MM.1S (cell line): Measurements from ENCODE around the gene UBE2M.
A peak's percentile ranks its signal among the peaks of the same experiment; 100 is the strongest.

ENCODE experiments used
- DNase-seq: peaks from one replicate; pipeline ENCODE4 v3.0.0-alpha.2; 2015
- H2AFZ ChIP-seq: fragments of 300-600 bp; sonication (generic); 2 replicates; pipeline ENCODE4 v1.6.0; 2016; ENCODE audit warnings: antibody characterized with exemption, low read length
- H3F3A ChIP-seq: fragments of 300-600 bp; sonication (generic); 2 replicates; pipeline ENCODE4 v1.6.1; 2016; ENCODE audit warnings: mild to moderate bottlenecking, antibody characterized with exemption, low read length, moderate library complexity, mixed read lengths; ENCODE audit not compliant: insufficient read depth
- H3K27ac ChIP-seq: fragments of 300-600 bp; sonication (generic); 2 replicates; pipeline ENCODE4 v1.5.1; 2016; ENCODE audit warnings: mild to moderate bottlenecking, low read length
- H3K27me3 ChIP-seq: fragments of 300-600 bp; sonication (generic); replicated peaks from 2 replicates; pipeline ENCODE4 v1.6.0; 2016; ENCODE audit warnings: low read length; ENCODE audit not compliant: insufficient read depth
- H3K36me3 ChIP-seq: fragments of 300-600 bp; sonication (generic); replicated peaks from 2 replicates; pipeline ENCODE4 v1.6.1; 2016; ENCODE audit warnings: mild to moderate bottlenecking, low read length, mixed read lengths; ENCODE audit not compliant: insufficient read depth
- H3K4me1 ChIP-seq: fragments of 300-600 bp; sonication (generic); 2 replicates; pipeline ENCODE4 v1.6.1; 2016; ENCODE audit warnings: low read length, mixed read lengths
- H3K4me2 ChIP-seq: fragments of 300-600 bp; sonication (generic); 2 replicates; pipeline ENCODE4 v1.6.0; 2016; ENCODE audit warnings: low read depth, low read length
- H3K4me3 ChIP-seq: fragments of 300-600 bp; sonication (generic); 2 replicates; pipeline ENCODE4 v1.5.1; 2016; ENCODE audit warnings: low read length, mixed read lengths
- H3K79me2 ChIP-seq: fragments of 300-600 bp; sonication (generic); 2 replicates; pipeline ENCODE4 v1.6.1; 2016; ENCODE audit warnings: mixed run types, low read length, mixed read lengths
- H3K9ac ChIP-seq: fragments of 300-600 bp; sonication (generic); 2 replicates; pipeline ENCODE4 v1.6.1; 2016; ENCODE audit warnings: low read length, mixed read lengths
- H3K9me2 ChIP-seq: fragments of 300-600 bp; sonication (generic); replicated peaks from 2 replicates; pipeline ENCODE4 v1.6.1; 2016; ENCODE audit warnings: mild to moderate bottlenecking, low read length, mixed read lengths; ENCODE audit not compliant: insufficient read depth
- H3K9me3 ChIP-seq: fragments of 300-600 bp; sonication (generic); replicated peaks from 2 replicates; pipeline ENCODE4 v1.6.1; 2016; ENCODE audit warnings: mild to moderate bottlenecking, low read length, mixed read lengths; ENCODE audit not compliant: insufficient read depth
- H4K20me1 ChIP-seq: fragments of 300-600 bp; sonication (generic); 2 replicates; pipeline ENCODE4 v1.6.1; 2016; ENCODE audit warnings: mild to moderate bottlenecking, low read length, moderate library complexity, mixed read lengths; ENCODE audit not compliant: insufficient read depth
- EZH2 ChIP-seq: fragments of 300-600 bp; sonication (generic); optimal IDR thresholded peaks from 2 replicates; pipeline ENCODE3; 2017; ENCODE audit warnings: low read depth, mild to moderate bottlenecking, antibody characterized with exemption, low read length, mixed read lengths
- EZH2phosphoT487 ChIP-seq: fragments of 300-600 bp; sonication (generic); IDR thresholded peaks from 2 replicates; pipeline ENCODE4 v1.6.1; 2018; ENCODE audit warnings: antibody characterized with exemption, low read length
- TF ChIP-seq, protein P1 (sequence below): fragments of 300-600 bp; sonication (generic); IDR thresholded peaks from 2 replicates; pipeline ENCODE4 v1.5.1; 2016; ENCODE audit warnings: antibody characterized with exemption, low read length, mixed read lengths

UBE2M gene

DNA sequence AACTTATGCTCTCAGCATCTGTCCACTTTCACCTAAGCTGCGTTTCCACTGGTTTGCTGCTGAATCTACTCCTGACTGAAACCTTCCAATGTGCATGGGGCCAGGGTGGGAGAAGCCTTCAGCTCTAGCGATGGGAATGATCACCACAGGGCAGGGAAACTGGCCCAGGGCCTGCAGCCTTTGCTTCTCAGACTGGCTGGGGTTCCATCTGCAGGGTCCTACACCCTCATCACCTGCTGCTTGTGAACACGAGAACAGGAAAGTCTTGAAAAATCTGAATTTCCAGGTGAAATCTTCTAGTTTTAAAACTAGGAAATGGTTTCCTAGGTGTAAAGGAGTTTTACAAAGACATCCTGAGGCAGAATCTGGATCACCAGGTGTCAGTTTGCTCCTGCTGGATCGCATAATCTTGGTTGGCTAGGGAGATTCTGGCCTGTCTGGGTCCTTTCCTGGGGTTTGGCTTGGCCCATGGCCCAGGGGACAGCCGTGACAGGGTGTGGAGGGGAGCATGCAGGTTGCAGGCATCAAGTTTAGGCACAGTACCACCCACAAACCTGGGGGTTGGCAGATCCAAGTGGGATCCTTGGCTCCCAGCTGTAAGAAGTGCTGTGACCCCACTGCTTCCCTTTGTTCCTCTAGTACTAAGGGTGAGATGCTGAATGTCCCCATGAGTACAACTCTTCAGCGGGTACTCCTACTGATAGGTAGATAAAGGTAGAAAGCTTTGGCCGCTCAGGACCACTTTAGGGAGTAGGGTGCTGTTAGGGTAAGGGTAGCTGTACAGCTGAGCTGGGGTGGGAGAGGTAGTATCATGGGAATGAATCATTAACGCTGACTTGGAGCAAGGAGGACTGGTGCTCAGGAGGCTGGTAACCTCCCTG is 1.8 kb upstream of the UBE2M start:
- H3K27ac ChIP-seq, result peak overlapping the region; percentile 96
- peaks cover 31% of the 10 kb centered on the region; the same call in 1 of the 2 replicates for H3F3A ChIP-seq
- H2AFZ ChIP-seq, result peak overlapping the region; percentile 28; the same call in 1 of the 2 replicates
- H3K4me1 ChIP-seq, result peaks cover 24% of the 10 kb centered on the region
- no peaks in the 10 kb centered on the region for H3K9me3 ChIP-seq
- H3K9ac ChIP-seq, result peak overlapping the region; percentile 99; the same call in 1 of the 2 replicates
- H3K27me3 ChIP-seq, result no peaks in the 10 kb centered on the region
- H3K9me2 ChIP-seq, result no peaks in the 10 kb centered on the region
- peak overlapping the region; percentile 82 for H3K4me3 ChIP-seq
- H4K20me1 ChIP-seq, result no peaks in the 10 kb centered on the region
- DNase-seq, result no peak
- no peaks in the 10 kb centered on the region for H3K36me3 ChIP-seq
- TF ChIP-seq, protein P1, sequence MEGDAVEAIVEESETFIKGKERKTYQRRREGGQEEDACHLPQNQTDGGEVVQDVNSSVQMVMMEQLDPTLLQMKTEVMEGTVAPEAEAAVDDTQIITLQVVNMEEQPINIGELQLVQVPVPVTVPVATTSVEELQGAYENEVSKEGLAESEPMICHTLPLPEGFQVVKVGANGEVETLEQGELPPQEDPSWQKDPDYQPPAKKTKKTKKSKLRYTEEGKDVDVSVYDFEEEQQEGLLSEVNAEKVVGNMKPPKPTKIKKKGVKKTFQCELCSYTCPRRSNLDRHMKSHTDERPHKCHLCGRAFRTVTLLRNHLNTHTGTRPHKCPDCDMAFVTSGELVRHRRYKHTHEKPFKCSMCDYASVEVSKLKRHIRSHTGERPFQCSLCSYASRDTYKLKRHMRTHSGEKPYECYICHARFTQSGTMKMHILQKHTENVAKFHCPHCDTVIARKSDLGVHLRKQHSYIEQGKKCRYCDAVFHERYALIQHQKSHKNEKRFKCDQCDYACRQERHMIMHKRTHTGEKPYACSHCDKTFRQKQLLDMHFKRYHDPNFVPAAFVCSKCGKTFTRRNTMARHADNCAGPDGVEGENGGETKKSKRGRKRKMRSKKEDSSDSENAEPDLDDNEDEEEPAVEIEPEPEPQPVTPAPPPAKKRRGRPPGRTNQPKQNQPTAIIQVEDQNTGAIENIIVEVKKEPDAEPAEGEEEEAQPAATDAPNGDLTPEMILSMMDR, result no peak
- TF ChIP-seq EZH2, result no peak
- TF ChIP-seq EZH2phosphoT487, result no peak
- H3K4me2 ChIP-seq, result peak overlapping the region; percentile 74
- H3K79me2 ChIP-seq, result peaks cover 28% of the 10 kb centered on the region

DNA sequence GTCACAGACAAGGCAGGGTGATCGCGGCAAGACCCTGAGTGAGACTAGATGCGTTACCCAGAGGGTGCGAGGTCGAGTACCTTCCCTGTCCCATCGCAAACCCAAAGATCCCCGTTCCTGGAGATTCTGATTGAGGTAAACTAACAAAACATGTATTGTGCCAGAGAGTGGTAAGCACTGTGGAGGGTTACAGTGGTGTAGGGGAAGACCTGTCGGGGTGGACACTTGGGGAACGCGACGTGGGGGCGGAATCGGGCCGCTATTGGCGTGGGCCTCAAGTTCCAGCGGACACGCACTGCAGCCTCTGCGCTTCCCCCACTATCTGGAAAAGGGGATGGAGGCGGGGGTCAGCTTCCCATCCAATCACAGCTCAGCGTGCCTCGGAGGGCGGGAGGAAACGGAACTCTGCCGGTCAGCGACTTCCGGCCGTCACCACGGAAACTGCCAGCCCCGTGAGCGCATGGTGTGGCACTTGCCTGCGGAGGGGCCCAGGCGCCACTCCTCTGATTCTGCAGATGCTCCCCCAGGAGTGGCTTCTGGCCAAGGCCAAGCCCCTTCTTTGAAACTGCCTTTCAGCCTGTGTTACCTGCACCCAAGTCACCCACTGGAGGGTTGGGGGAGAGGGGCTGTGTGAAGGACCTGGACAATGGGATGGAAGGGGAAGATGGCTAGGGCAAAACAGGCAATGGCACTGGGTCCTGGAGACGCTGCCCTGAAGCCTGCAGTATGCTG is 1.0 kb upstream of the UBE2M start:
- peak; percentile 94 for DNase-seq
- H3K27ac ChIP-seq, result peak overlapping the region; percentile 96
- H2AFZ ChIP-seq, result peak overlapping the region; percentile 28; the same call in 1 of the 2 replicates
- H3K79me2 ChIP-seq, result peaks cover 31% of the 10 kb centered on the region
- H3K27me3 ChIP-seq, result no peaks in the 10 kb centered on the region
- peak overlapping the region; percentile 82 for H3K4me3 ChIP-seq
- TF ChIP-seq EZH2phosphoT487, result no peak
- no peak for TF ChIP-seq EZH2
- TF ChIP-seq, protein P1, result no peak
- H3K9me3 ChIP-seq, result no peaks in the 10 kb centered on the region
- H3K36me3 ChIP-seq, result no peaks in the 10 kb centered on the region
- peak overlapping the region; percentile 99 for H3K9ac ChIP-seq
- peaks cover 26% of the 10 kb centered on the region for H3K4me1 ChIP-seq
- H3K4me2 ChIP-seq, result peak overlapping the region; percentile 74
- H3F3A ChIP-seq, result peaks cover 38% of the 10 kb centered on the region
- no peaks in the 10 kb centered on the region for H3K9me2 ChIP-seq
- H4K20me1 ChIP-seq, result no peaks in the 10 kb centered on the region

DNA sequence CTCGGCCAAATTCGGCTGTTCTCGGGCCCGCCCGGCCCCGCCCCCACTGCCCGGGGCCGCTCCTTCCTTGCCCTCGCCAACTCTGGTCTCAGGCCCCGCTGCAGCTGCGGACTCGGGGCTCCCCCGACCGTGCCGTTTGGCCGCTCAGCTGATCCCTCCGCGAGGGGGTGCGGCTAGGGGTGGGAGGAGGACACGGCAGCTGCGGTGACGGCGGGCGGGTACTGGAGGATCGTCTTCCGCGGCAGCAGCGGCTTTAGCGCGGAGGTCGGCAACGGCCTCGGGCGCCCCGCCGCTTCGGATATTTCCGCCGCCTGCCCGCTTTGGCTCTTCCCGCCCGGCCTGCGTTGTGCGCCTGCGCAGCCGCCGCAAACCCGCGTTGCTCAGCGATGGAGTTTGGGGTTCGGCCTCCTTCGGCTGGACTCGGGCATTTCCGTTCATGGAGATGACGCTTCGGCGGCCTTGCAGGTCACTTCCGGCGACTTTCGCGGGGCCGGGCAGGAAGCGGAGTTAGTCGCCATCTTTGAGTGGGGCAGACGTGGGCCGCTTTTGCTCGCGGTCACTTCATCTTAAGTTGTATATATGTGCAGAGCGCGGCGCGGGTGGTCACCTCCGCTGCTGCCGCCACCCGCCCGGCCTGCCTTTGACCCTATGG is 338 bp upstream of the UBE2M start:
- Histone ChIP-seq H2AFZ (peak overlapping the region; percentile 56; the same call in 1 of the 2 replicates), H3K27me3 (no peaks in the 10 kb centered on the region), H3F3A (peaks cover 45% of the 10 kb centered on the region), H4K20me1 (no peaks in the 10 kb centered on the region), H3K9me3 (no peaks in the 10 kb centered on the region), H3K9me2 (no peaks in the 10 kb centered on the region), H3K4me3 (peak overlapping the region; percentile 82), H3K4me1 (peaks cover 26% of the 10 kb centered on the region), H3K36me3 (no peaks in the 10 kb centered on the region), H3K9ac (peak overlapping the region; percentile 99), H3K79me2 (peaks cover 38% of the 10 kb centered on the region), H3K27ac (peak overlapping the region; percentile 96), H3K4me2 (peak overlapping the region; percentile 75)
- TF ChIP-seq EZH2phosphoT487 (no peak), EZH2 (no peak)
- TF ChIP-seq, protein P1, result no peak
- DNase-seq, result peak; percentile 99
